GM21576 (cell line): Measurements from ENCODE around the gene KLRK1.
A peak's percentile ranks its signal among the peaks of the same experiment; 100 is the strongest.
"Not testable (repeated sequence)": the region's sequence is repeated elsewhere in the genome, so short reads cannot be mapped to it uniquely, and the experiment has no call there.

Experiments used
- ATAC-seq: cut with Tn5 transposase; IDR thresholded peaks from one replicate; pipeline ENCODE4 v1.9.1; 2021; ENCODE audit warnings: mild to moderate bottlenecking, moderate library complexity; ENCODE audit not compliant: unreplicated experiment

Gene KLRK1

GRCh38 chr12:10390991-10391390 is 1.1 kb upstream of the KLRK1 start:
- ATAC-seq = not testable (repeated sequence)

- ATAC-seq = no peak
Observed at GRCh38 chr12:10388624-10389413, 1.0 kb downstream of the KLRK1 start.

- not testable (repeated sequence) for ATAC-seq
Observed at GRCh38 chr12:10387498-10387897, 2.3 kb downstream of the KLRK1 start.

GRCh38 chr12:10386857-10387256 is 3.0 kb downstream of the KLRK1 start:
- ATAC-seq = no peak

GRCh38 chr12:10385166-10385613 is 4.7 kb downstream of the KLRK1 start:
- ATAC-seq = no peak

- no peak for ATAC-seq
Observed at GRCh38 chr12:10384191-10384590, 5.7 kb downstream of the KLRK1 start.

- no peak for ATAC-seq
Observed at GRCh38 chr12:10381928-10382628, 7.8 kb downstream of the KLRK1 start.

- not testable (repeated sequence) for ATAC-seq
Observed at GRCh38 chr12:10378737-10379136, 11.1 kb downstream of the KLRK1 start.

GRCh38 chr12:10374624-10375018 is 15.2 kb downstream of the KLRK1 start:
- ATAC-seq = no peak

- no peak for ATAC-seq
Observed at GRCh38 chr12:10372559-10372958, 17.3 kb downstream of the KLRK1 start.

GRCh38 chr12:10371893-10372535 is 17.8 kb downstream of the KLRK1 start:
- ATAC-seq = not testable (repeated sequence)

GRCh38 chr12:10369557-10370415 is 20.1 kb downstream of the KLRK1 start:
- no peak for ATAC-seq

- no peak for ATAC-seq
Observed at GRCh38 chr12:10368206-10369171, 21.4 kb downstream of the KLRK1 start.

GRCh38 chr12:10367714-10368113 is 22.1 kb downstream of the KLRK1 start:
- ATAC-seq = not testable (repeated sequence)

- no peak for ATAC-seq
Observed at GRCh38 chr12:10366875-10367274, 23.0 kb downstream of the KLRK1 start.

GRCh38 chr12:10365696-10366405 is 24.0 kb downstream of the KLRK1 start:
- no peak for ATAC-seq

GRCh38 chr12:10364815-10365622 is 24.8 kb downstream of the KLRK1 start:
- ATAC-seq = peak; percentile 52
